ENCODE data around the gene C18orf54. TPM values are rescaled to one million over a fixed set of nuclear protein-coding genes. Genes with fewer than 3 reads are reported as not detected.

The C18orf54 gene
- total RNA-seq, 2 donors from 2014 or later = 17.8 to 29.5 TPM

GRCh38 chr18:54323561-54323960, 34.1 kb upstream of the C18orf54 start:
- Mint-ChIP-seq H3K36me3 (ENCODE audit: low read depth) (no peaks in the 10 kb centered on the region), H3K4me3 (no peak overlapping the region), H3K27ac (no peak overlapping the region), H3K4me1 (no peaks in the 10 kb centered on the region), H3K27me3 (ENCODE audit: insufficient read depth) (no peaks in the 10 kb centered on the region), H3K9me3 (no peaks in the 10 kb centered on the region)
- no peaks in the 10 kb centered on the region for H3K36me3 ChIP-seq (ENCODE audit: control insufficient read depth, insufficient read depth, low read length)
- TF ChIP-seq CTCF (conservative IDR thresholded peaks at IDR 0.05) = no peak
- no peaks in the 10 kb centered on the region for H3K4me1 ChIP-seq (ENCODE audit: control insufficient read depth, insufficient read depth, low read length)
- no peak overlapping the region for H3K9ac ChIP-seq (ENCODE audit: extremely low read depth, low read length, poor library complexity, severe bottlenecking)
- H3K4me3 ChIP-seq (ENCODE audit: low read length) = no peak overlapping the region
- H3K27ac ChIP-seq (ENCODE audit: low read depth, low read length) = no peak overlapping the region
- no peaks in the 10 kb centered on the region for H3K9me3 ChIP-seq (ENCODE audit: control insufficient read depth, low read length)
- DNase-seq = no peak
- no peaks in the 10 kb centered on the region for H3K27me3 ChIP-seq (ENCODE audit: control insufficient read depth, insufficient read depth, low read length, poor library complexity, severe bottlenecking)

GRCh38 chr18:54323970-54324369, 33.7 kb upstream of the C18orf54 start:
- Mint-ChIP-seq H3K27ac (no peak overlapping the region), H3K4me1 (no peaks in the 10 kb centered on the region), H3K9me3 (no peaks in the 10 kb centered on the region), H3K27me3 (ENCODE audit: insufficient read depth) (no peaks in the 10 kb centered on the region), H3K36me3 (ENCODE audit: low read depth) (no peaks in the 10 kb centered on the region), H3K4me3 (no peak overlapping the region)
- no peak for DNase-seq
- H3K9ac ChIP-seq (ENCODE audit: extremely low read depth, low read length, poor library complexity, severe bottlenecking) = no peak overlapping the region
- WGBS, 2 experiments (ENCODE audit: insufficient coverage in 1 of 2, insufficient read length in 1 of 2) = 98% methylated on average over 2 of the region's 2 CpGs; no CpG with 5 or more reads in 1 of the 2 experiments
- H3K4me1 ChIP-seq (ENCODE audit: control insufficient read depth, insufficient read depth, low read length) = no peaks in the 10 kb centered on the region
- no peak overlapping the region for H3K4me3 ChIP-seq (ENCODE audit: low read length)
- H3K27ac ChIP-seq (ENCODE audit: low read depth, low read length) = no peak overlapping the region
- no peaks in the 10 kb centered on the region for H3K36me3 ChIP-seq (ENCODE audit: control insufficient read depth, insufficient read depth, low read length)
- no peaks in the 10 kb centered on the region for H3K27me3 ChIP-seq (ENCODE audit: control insufficient read depth, insufficient read depth, low read length, poor library complexity, severe bottlenecking)
- TF ChIP-seq CTCF (conservative IDR thresholded peaks at IDR 0.05) = no peak
- no peaks in the 10 kb centered on the region for H3K9me3 ChIP-seq (ENCODE audit: control insufficient read depth, low read length)

- Histone ChIP-seq H3K36me3 (ENCODE audit: control insufficient read depth, insufficient read depth, low read length) (no peaks in the 10 kb centered on the region), H3K27me3 (ENCODE audit: control insufficient read depth, insufficient read depth, low read length, poor library complexity, severe bottlenecking) (no peaks in the 10 kb centered on the region), H3K4me1 (ENCODE audit: control insufficient read depth, insufficient read depth, low read length) (no peaks in the 10 kb centered on the region), H3K9ac (ENCODE audit: extremely low read depth, low read length, poor library complexity, severe bottlenecking) (no peak overlapping the region), H3K27ac (ENCODE audit: low read depth, low read length) (no peak overlapping the region), H3K9me3 (ENCODE audit: control insufficient read depth, low read length) (no peaks in the 10 kb centered on the region), H3K4me3 (ENCODE audit: low read length) (no peak overlapping the region)
- no peak for TF ChIP-seq CTCF (conservative IDR thresholded peaks at IDR 0.05)
- 95 to 100% methylated on average over 3 to 4 of the region's 4 CpGs for WGBS, 2 experiments (ENCODE audit: insufficient coverage in 1 of 2, insufficient read length in 1 of 2)
- H3K36me3 Mint-ChIP-seq (ENCODE audit: low read depth) = no peaks in the 10 kb centered on the region
- DNase-seq = no peak
- H3K27me3 Mint-ChIP-seq (ENCODE audit: insufficient read depth) = no peaks in the 10 kb centered on the region
- H3K4me3 Mint-ChIP-seq = no peak overlapping the region
- no peaks in the 10 kb centered on the region for H3K4me1 Mint-ChIP-seq
- no peak overlapping the region for H3K27ac Mint-ChIP-seq
- no peaks in the 10 kb centered on the region for H3K9me3 Mint-ChIP-seq
Observed at GRCh38 chr18:54327818-54328217, 29.9 kb upstream of the C18orf54 start.
